Inflammatory macrophage treated with lipopolysaccharide for 4 hours (primary cell): ENCODE measurements around the gene MRPL51.
A peak's percentile ranks its signal among the peaks of the same experiment; 100 is the strongest.
"Not testable (repeated sequence)": the region's sequence is repeated elsewhere in the genome, so short reads cannot be mapped to it uniquely, and the experiment has no call there.

ENCODE experiments used
- DNase-seq: peaks from one replicate; pipeline ENCODE4 v3.0.0-alpha.2; 2020

Gene MRPL51

GRCh38 chr12:6530576-6531260 lies 37.7 kb upstream of the MRPL51 start:
- no peak for DNase-seq

GRCh38 chr12:6529291-6529737 lies 36.3 kb upstream of the MRPL51 start:
- DNase-seq: no peak

GRCh38 chr12:6528539-6529235 lies 35.6 kb upstream of the MRPL51 start:
- DNase-seq: no peak

DNA sequence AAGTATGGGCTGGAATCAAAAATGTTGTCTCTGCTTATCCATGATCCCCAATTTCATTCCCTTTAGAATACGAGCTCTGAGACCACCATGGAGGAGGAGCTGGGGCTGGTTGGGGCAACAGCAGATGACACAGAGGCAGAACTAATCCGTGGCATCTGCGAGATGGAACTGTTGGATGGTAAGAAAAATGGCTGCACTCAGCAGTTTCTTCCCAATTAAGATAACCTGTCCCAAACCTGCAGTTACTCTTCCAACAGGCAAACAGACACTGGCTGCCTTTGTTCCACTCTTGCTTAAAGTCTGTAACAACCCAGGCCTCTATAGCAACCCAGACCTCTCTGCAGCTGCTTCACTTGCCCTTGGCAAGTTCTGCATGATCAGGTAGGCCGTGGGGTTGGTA lies 34.6 kb upstream of the MRPL51 start:
- DNase-seq: no peak

- DNase-seq: no peak
Measured at GRCh38 chr12:6526766-6527525, 33.9 kb upstream of the MRPL51 start.

GRCh38 chr12:6526201-6526600 lies 33.1 kb upstream of the MRPL51 start:
- no peak for DNase-seq

- no peak for DNase-seq
Measured at GRCh38 chr12:6524648-6525047, 31.6 kb upstream of the MRPL51 start.

GRCh38 chr12:6523708-6524107 lies 30.6 kb upstream of the MRPL51 start:
- no peak for DNase-seq

DNA sequence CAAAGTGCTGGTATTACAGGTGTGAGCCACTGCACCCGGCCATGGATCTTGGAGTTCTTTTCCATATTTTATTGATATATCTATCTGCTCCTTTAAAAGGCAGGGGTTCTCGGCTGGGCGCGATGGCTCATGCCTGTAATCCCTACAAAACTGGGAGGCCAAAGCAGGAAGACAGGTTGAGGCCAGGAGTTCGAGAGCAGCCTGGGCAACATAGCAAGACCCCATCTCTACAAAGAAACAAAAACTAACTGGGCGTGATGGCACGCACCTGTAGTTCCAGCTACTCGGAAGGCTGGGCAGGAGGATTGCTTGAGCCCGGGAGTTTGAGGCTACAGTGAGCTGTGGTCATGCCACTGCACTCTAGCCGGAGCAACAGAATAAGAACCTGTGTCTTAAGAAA lies 29.1 kb upstream of the MRPL51 start:
- DNase-seq: no peak

GRCh38 chr12:6520186-6520585 lies 27.1 kb upstream of the MRPL51 start:
- DNase-seq: no peak

- DNase-seq: no peak
Measured at GRCh38 chr12:6508087-6508486, 15.0 kb upstream of the MRPL51 start.

GRCh38 chr12:6507102-6507998 lies 14.3 kb upstream of the MRPL51 start:
- DNase-seq: no peak

- DNase-seq: no peak
Measured at GRCh38 chr12:6500466-6500865, 7.4 kb upstream of the MRPL51 start.

GRCh38 chr12:6497291-6497690 lies 4.2 kb upstream of the MRPL51 start:
- not testable (repeated sequence) for DNase-seq

DNA sequence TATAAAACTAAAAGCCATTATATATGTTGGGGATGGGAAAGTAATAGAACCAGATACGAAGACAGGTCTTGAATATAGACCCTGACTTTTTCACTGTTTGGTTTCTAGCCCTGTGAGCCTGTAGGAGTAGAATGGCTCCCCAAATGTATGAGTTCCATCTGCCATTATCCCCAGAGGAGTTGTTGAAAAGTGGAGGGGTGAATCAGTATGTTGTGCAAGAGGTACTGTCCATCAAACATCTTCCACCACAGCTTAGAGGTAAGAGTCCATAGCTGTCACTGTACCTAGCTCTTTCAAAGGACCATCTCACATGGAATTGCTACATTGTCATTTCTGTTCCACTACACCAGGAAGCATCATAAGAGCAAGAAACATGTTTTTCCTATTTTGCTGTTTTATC lies 1.9 kb upstream of the MRPL51 start:
- DNase-seq: no peak

- no peak for DNase-seq
Measured at GRCh38 chr12:6494258-6494743, 1.2 kb upstream of the MRPL51 start.

DNA sequence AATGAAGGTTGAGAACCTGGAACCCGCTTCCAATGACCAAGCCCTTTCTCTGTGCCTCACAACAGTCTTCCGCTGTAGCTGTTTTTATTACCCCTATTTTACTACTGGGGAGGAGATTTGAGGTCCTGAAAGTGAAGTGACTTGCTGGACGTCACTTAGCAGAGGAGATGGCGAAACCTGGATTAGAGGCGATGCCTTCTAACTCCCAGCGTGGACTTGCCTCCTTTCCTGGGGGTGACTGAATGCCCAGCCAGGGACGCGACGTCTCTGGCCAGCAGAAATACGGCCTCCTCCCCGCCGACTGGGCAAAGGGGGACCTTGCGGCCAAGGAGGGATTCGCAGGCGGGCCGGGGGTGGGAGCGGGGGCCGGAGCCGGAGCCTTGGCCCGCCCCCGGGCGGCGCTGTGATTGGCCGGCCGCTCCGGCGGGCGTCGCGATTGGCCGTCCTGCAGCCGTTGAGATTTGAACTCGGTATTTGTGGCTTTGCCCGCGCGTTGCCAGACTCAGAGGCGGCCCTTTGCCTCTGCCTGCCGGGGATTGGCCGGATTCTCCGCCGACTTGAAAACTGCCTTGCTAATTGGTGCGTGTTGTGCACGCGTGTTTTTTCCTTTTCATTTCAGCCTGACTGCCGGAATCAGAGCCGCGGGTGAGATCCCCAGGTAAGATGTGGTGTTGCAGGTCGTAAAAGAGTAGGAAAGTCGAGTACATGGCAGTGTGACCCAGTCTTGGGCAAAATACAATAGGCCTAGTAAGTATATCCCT lies 615 bp upstream of the MRPL51 start, which contains the start of gene NCAPD2:
NCAPD2 (plus strand) TSS at position 606 of the 761 bp plus-strand sequence. CDS start 997 bp downstream, outside the sequence.
- peak; percentile 97 for DNase-seq

DNA sequence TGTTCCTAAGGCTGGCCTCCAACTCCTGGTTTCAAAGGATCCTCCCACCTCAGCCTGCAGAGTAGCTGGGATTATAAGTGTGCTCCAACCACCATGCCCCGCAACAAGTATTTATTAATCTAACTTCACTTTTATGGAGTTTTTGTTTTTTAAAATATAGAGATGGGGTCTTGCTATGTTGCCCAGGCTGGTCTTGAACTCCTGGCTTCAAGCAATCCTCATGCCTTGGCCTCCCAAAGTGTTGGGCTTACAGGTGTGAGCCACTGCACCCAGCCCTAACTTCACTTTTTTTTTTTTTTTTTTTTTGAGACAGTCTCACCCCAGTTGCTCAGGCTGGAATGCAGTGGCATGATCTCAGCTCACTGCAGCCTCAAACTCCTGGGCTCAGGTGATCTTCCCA lies 2.4 kb downstream of the MRPL51 start:
- DNase-seq: not testable (repeated sequence)

GRCh38 chr12:6489449-6489848 lies 3.6 kb downstream of the MRPL51 start:
- DNase-seq: no peak

DNA sequence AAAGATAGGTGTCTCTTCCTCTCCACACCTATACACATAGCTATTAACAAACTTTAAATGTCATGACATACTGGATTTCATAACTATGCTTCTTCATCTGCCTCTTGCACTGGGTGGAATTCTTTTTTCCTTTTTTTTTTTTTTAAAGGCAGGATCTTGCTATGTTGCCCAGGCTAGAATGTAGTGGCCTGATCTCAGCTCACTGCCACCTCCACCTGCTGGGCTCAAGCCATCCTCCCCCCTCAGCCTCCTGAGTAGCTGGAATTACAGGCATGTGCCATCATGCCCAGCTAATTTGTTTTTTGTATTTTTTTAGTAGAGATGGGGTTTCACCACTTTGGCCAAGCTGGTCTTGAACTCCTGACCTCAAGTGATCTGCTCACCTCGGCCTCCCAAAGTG lies 4.8 kb downstream of the MRPL51 start:
- no peak for DNase-seq

- no peak for DNase-seq
Measured at GRCh38 chr12:6478416-6478815, 14.6 kb downstream of the MRPL51 start.
